ELR (cell line): ENCODE data around the gene C1QTNF5.

Experiments
- DNase-seq: peaks from one replicate; pipeline ENCODE4 v3.0.0-alpha.2; 2015; ENCODE audit warnings: low read depth

C1QTNF5 gene

GRCh38 chr11:119359365-119360214, 18.9 kb upstream of the C1QTNF5 start:
- DNase-seq, result no peak

DNA sequence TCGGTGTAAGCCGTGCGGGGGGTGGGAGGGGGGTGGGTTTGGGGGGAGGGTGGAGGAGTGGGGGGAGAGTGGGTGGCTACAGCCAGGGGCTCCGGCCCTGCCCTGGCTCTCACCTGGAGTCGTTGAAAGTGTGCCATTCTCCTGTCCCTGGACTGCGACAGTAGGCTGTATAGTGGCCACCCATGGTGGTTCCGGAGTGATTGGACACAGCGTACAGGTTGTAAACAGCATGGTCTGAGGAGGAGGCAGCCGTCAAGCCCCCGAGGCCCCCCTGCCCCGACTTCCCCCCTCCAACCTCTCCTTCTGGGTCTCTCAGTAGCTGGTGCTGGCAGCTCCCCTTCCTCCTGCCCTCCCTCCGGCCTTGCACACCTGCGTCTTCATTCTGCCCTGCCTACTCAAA, 16.4 kb upstream of the C1QTNF5 start:
- no peak for DNase-seq

DNA sequence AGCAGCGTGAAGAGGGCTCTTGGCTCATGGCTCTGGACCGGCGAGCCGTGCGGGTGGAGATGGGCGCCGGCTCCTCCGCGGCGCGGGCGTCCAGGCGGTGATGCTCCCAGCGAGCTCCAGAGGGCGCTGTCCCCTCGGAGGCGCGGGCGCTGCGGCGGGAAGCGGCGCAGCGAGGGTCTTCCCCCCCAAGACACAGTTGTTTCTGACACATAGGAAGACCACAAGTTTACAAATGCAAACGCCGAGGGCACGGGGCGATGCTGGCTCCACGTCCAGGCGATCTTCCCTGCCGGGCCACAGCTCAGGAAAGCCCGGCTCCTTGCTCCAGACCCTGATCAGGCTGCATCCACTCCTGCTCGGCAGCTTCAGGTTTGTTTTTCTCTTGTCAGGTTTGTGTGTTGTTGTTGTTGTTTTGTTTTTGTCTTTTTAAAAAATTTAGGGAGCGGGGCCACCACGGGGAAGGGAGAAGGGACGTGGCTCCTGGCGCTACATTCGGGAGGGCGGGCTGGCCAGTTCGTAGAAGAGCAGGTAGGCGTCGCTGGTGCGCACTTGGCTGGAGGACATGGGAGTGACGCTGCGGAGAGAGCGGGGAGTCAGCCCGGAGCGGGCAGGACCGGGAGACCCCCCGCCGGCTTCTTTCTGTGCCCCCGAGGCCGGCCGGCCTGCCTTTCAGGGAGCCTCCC, 15.8 kb upstream of the C1QTNF5 start:
- peak; percentile 84 for DNase-seq

GRCh38 chr11:119355091-119355843, 14.6 kb upstream of the C1QTNF5 start:
- DNase-seq, result no peak

GRCh38 chr11:119352857-119353260, 12.2 kb upstream of the C1QTNF5 start:
- DNase-seq, result no peak

GRCh38 chr11:119351232-119351631, 10.5 kb upstream of the C1QTNF5 start:
- DNase-seq, result no peak

GRCh38 chr11:119350302-119350701, 9.6 kb upstream of the C1QTNF5 start:
- DNase-seq, result no peak

DNA sequence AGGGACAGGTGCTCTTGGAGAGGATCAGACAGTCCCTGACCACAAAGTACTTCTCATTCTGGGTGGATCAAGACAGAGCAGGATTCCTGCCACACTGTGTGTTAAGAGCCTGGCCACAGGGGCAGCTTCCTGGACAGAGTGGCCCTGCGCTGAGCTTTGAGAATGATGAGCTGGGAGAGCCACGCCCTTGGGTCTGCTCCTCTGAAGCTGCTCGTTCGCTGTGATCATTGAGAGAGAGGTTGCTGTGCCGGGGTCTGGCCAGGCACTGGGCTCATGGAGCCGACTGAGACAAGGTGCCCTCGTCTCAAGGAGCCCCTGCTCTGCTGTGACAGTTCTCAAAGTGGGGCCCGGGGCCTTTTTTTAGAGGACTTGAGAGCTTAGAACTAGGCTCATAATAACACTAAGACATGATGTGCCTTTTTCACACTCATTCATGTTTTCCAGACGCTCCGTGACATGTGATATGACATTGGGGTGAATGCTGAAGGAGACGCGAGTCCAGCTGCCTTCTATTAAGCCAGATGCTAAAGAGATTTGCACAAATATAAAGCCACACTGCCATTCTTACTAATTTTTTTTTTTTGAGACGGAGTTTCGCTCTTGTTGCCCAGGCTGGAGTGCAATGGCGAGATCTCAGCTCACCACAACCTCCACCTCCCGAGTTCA, 7.4 kb upstream of the C1QTNF5 start:
- DNase-seq, result no peak

GRCh38 chr11:119347242-119347641, 6.6 kb upstream of the C1QTNF5 start:
- no peak for DNase-seq

- DNase-seq, result no peak
These were observed 5.9 kb upstream of the C1QTNF5 start, which contains the start of gene MFRP for GRCh38 chr11:119346605-119347004. MFRP (minus strand) TSS chr11:119346705; CDS start chr11:119346513, 192 bp downstream.

- DNase-seq, result no peak
These were observed 5.0 kb upstream of the C1QTNF5 start for GRCh38 chr11:119345685-119346084.

- DNase-seq, result no peak
These were observed 3.8 kb upstream of the C1QTNF5 start for GRCh38 chr11:119344291-119345010.

DNA sequence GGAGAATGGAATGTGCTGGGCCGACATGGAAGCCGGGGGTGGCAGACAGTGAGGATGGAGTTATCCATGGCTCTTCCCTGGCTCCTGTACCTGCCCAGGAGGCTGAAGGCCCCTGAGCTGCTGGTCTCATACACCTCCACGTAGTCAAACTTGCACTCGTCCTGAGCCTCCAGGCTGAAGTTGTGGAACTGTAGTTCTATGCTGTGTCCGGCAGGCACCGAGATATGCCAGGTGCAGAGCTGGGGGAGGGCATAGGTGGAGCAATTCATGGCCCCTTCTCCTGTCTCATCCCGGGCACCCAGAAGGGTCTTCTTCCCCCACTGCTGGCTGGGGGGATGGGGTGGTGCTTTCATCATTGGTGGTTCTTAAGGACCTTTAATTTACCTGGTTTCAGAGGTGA, 3.0 kb upstream of the C1QTNF5 start:
- no peak for DNase-seq

DNA sequence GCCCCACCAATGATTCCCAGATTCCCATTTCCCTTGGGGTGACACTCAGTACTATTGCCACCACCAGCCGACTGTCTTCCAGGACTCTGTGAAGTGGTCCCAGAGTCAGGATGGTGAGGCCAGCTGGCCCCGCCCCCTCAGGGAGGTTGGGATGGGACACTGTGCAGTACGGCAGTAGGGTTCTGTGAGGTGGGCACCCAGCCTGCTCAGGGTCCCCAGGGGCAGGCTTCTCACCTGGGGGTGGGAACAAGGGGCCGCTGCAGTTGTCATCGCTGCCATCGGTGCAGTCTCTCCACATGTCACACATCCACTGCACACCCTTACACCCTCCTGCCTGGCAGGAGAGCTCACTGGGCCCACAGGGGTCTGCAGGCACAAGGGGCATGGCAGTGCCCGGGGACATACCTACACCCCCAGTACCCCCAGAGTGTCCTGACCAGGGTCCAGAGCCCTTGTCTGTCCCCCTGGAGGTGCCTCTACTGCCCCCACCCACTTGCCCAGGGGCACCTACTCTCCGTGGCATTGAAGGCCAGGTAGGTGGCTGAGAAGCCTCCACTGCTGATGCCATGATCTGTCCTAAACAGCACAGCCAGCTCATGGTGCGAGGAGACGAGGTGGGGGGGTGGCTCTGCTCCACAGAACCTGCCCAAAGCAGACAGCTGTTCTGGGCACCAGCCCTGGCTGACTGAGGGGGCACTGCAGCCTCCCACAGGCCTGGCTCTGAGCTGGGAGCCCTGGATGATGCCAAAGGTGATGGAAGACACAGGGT, 1.9 kb upstream of the C1QTNF5 start:
- no peak for DNase-seq

DNA sequence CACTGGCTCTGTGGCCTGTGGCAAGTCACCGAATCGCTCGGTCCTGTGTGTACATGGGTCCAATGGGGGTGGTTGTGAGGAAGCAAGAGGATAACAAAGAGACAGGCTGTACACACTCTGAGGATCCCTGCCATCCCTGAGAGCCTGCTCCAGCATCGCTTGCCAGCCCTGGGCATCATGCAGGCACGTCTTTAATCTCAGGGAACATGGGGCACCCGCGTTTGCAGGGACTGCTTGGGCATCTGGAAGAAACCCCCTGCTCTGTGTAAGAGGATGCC, 1.3 kb upstream of the C1QTNF5 start:
- no peak for DNase-seq

DNA sequence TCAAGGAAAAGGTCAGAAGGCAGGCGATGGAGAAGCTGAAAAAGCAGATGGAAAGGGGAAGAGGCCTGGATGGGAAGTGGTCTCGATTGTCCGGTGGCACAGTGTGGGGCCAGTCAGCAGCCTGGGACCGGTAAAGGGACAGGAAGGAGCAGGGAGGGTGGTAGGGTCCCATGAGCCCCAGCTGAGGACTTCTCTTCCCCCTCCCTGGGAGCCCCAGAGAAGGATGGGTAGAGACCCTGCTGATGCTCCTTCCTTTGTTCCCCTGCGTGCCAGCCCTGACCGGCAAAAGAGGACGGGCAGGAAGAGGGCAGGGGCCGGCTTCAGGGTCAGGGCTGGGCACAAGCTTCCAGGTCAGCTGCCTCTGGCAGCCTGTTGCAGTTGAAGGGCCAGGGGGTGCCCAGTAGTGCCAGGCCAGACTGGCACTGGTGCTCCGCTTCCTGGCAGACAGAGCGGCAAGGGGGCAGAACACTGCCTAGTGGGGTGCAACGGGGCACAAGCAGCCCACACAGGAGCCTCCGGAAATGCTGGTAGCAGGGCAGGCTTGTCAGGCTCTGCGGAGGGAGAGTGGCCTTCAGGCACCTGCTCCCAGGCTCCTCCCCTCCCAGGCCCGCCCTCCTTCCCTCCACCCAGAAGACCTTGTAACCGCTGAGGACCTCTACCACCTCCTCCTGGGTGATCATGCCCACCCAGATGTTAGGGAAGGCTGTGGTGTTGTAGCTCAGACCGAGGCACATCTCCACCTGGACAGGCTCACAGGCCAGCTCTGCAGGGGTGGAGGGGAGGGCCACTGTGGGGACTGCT, 739 bp upstream of the C1QTNF5 start:
- no peak for DNase-seq

DNA sequence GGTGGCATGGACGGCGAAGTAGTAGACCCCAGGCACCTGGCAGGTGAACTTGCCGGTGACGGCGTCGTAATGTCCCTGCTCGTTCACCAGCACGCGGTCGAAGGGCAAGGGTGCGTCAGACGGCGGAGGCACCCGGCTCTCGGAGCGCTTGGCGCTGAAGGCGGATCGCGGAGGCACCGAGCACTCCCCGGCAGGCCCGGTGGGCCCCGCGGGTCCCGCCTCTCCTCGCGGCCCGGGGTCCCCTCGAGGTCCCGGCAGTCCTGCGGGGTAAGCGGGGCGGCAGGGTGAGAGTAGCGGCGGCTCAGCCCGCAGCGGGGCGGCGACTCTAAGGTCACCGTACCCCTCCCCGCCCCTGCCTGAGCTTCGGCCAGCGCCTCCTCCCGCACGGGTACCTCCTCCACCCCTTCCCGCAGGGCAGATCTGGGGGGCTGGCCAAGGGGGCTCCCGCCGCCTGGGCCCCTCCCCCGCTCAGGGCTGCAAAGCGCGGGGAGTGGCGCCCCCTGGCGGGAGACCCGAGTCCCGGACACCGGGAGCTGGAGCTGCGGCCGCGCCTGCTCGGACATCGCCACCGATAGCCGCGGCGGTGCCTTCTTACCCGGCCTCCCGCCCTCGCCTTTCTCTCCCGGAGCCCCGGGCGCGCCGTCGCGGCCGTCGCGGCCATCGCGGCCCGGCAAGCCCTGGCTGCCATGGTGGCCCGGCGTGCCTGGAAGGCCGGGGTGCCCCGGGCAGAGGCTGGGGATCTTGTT, 921 bp downstream of the C1QTNF5 start:
- peak; percentile 62 for DNase-seq

- DNase-seq, result no peak
These were observed 1.6 kb downstream of the C1QTNF5 start for GRCh38 chr11:119338965-119339588.
